Esophagus squamous epithelium (tissue), 5 donors: ENCODE results near the gene GIGYF2. TPM values are rescaled to one million over a fixed set of nuclear protein-coding genes. Genes with fewer than 3 reads are reported as not detected.

ENCODE experiments used
- DNase-seq: peaks from one replicate; lab custom pipeline; 2025; lab: John Stamatoyannopoulos, UW
- H3K27ac ChIP-seq, 4 donors: fragments of 200-600 bp; sonication (generic); one replicate each; pipeline ENCODE4 v1.5.1; 2016 to 2019; ENCODE audit warnings: mild to moderate bottlenecking in 1 of 4
- H3K27me3 ChIP-seq, 4 donors: fragments of 200-600 bp; sonication (generic); 1 replicate in 3 of 4; 2 replicates in 1 of 4; pipeline versions ENCODE4 v1.5.1 to v1.6.0; 2017 to 2021; ENCODE audit warnings: antibody characterized with exemption in 1 of 4
- H3K36me3 ChIP-seq, 3 donors: fragments of 200-600 bp; sonication (generic); one replicate each; pipeline ENCODE4 v1.5.1; 2016 to 2019
- H3K4me1 ChIP-seq, 3 donors: fragments of 200-600 bp; sonication (generic); one replicate each; pipeline ENCODE4 v1.5.1; 2017 to 2019
- H3K4me3 ChIP-seq, 4 donors: fragments of 200-600 bp; sonication (generic); 1 replicate in 3 of 4; 2 replicates in 1 of 4; pipeline ENCODE4 v1.5.1; 2016 to 2019; ENCODE audit warnings: mild to moderate bottlenecking in 2 of 4, moderate library complexity in 1 of 4
- H3K9me3 ChIP-seq, 3 donors: fragments of 200-600 bp; sonication (generic); one replicate each; pipeline ENCODE4 v1.5.1; 2016 to 2019
- CTCF ChIP-seq, 6 experiments: fragments of 450-650 bp in 4 of 6; fragments of 200-600 bp in 2 of 6; sonication (generic) in 2 of 6; IDR thresholded peaks; one replicate each; pipeline ENCODE4 v1.5.1; 2016 to 2019; ENCODE audit warnings: antibody characterized with exemption in 6 of 6, mild to moderate bottlenecking in 4 of 6, moderate library complexity in 4 of 6
- POLR2A ChIP-seq, 4 donors: fragments of 450-650 bp; IDR thresholded peaks; one replicate each; pipeline ENCODE4 v1.6.1; 2017; ENCODE audit warnings: antibody characterized with exemption in 4 of 4, mild to moderate bottlenecking in 4 of 4, moderate library complexity in 3 of 4
- WGBS, 2 donors: methylation state at CpG; one replicate each; pipeline ENCODE4 v1.1.5; 2018; 5-methylcytosine and 5-hydroxymethylcytosine counted together
- intact Hi-C: fragments of 100-400 bp; cut with DNase I; formaldehyde crosslinking; loops from one replicate; pipeline ENCODE4 v1.15.0; 2022
- total RNA-seq, 4 donors: library from RNA; depleted of rRNA; stranded (reverse); fragments of >200 nt; gene quantifications; one replicate each; pipeline ENCODE4 v1.1.0, GENCODE V29; 2016
- donor health status: DM: yes; HTN: yes; CAD: no.

The GIGYF2 gene
- total RNA-seq, 4 donors from 2014 or later, result 48.7 to 79.0 (median 62.0) TPM

- DNase-seq, result no peak
- Histone ChIP-seq H3K36me3 (no peaks in the 10 kb centered on the region), H3K27me3 (peaks cover 0 to 20% (median 0%) of the 10 kb centered on the region in 4 donors), H3K4me3 (no peak overlapping the region), H3K4me1 (peaks cover 4 to 24% (median 6%) of the 10 kb centered on the region in 3 donors), H3K27ac (no peak overlapping the region), H3K9me3 (no peaks in the 10 kb centered on the region)
- intact Hi-C loops, result no loop called here
- TF ChIP-seq CTCF (IDR thresholded peaks at IDR 0.05) (no peak), POLR2A (IDR thresholded peaks at IDR 0.05) (no peak)
- WGBS, 2 donors, result 86 to 92% methylated on average over 5 to 12 of the region's 27 CpGs
These were observed 187.6 kb downstream of the GIGYF2 start for GRCh38 chr2:232884549-232885263.

GRCh38 chr2:232885264-232885961 is 188.3 kb downstream of the GIGYF2 start:
- WGBS, 2 donors, result 72 to 75% methylated on average over 16 to 17 of the region's 25 CpGs
- intact Hi-C loops, result no loop called here
- Histone ChIP-seq H3K9me3 (no peaks in the 10 kb centered on the region), H3K36me3 (no peaks in the 10 kb centered on the region), H3K27me3 (peaks cover 0 to 20% (median 0%) of the 10 kb centered on the region in 4 donors), H3K27ac (no peak overlapping the region), H3K4me3 (no peak overlapping the region), H3K4me1 (peaks cover 4 to 24% (median 6%) of the 10 kb centered on the region in 3 donors)
- no peak for DNase-seq
- TF ChIP-seq CTCF (IDR thresholded peaks at IDR 0.05), result no peak
- TF ChIP-seq POLR2A (IDR thresholded peaks at IDR 0.05), result no peak

- Histone ChIP-seq H3K27ac (no peak overlapping the region), H3K4me3 (no peak overlapping the region), H3K36me3 (no peaks in the 10 kb centered on the region), H3K4me1 (peaks cover 4 to 31% (median 6%) of the 10 kb centered on the region in 3 donors), H3K9me3 (no peaks in the 10 kb centered on the region), H3K27me3 (peaks cover 0 to 28% (median 0%) of the 10 kb centered on the region in 4 donors)
- intact Hi-C loops, result no loop called here
- DNase-seq, result no peak
- WGBS, 2 donors, result 54 to 74% methylated on average over 11 of the region's 11 CpGs
- TF ChIP-seq POLR2A (IDR thresholded peaks at IDR 0.05) (no peak), CTCF (IDR thresholded peaks at IDR 0.05) (no peak)
These were observed 189.0 kb downstream of the GIGYF2 start for GRCh38 chr2:232886176-232886575.

GRCh38 chr2:232886632-232887031 is 189.5 kb downstream of the GIGYF2 start:
- no peaks in the 10 kb centered on the region for H3K36me3 ChIP-seq
- no peaks in the 10 kb centered on the region for H3K9me3 ChIP-seq
- H3K27me3 ChIP-seq, result peaks cover 0 to 32% (median 0%) of the 10 kb centered on the region in 4 donors
- 71 to 77% methylated on average over 4 to 7 of the region's 7 CpGs for WGBS, 2 donors
- no peak for DNase-seq
- H3K27ac ChIP-seq, result no peak overlapping the region
- H3K4me3 ChIP-seq, result no peak overlapping the region
- intact Hi-C loops, result no loop called here
- H3K4me1 ChIP-seq, result peaks cover 4 to 35% (median 6%) of the 10 kb centered on the region in 3 donors
- no peak for TF ChIP-seq CTCF (IDR thresholded peaks at IDR 0.05)
- no peak for TF ChIP-seq POLR2A (IDR thresholded peaks at IDR 0.05)
